NCI-H2196 (cell line): ENCODE data around the gene FBXO42.
"Not testable (repeated sequence)": the region's sequence is repeated elsewhere in the genome, so short reads cannot be mapped to it uniquely, and the experiment has no call there.

Experiments used
- DNase-seq: peaks from one replicate; lab custom pipeline; 2025; ENCODE audit not compliant: unreplicated experiment; lab: John Stamatoyannopoulos, UW

FBXO42 gene

DNA sequence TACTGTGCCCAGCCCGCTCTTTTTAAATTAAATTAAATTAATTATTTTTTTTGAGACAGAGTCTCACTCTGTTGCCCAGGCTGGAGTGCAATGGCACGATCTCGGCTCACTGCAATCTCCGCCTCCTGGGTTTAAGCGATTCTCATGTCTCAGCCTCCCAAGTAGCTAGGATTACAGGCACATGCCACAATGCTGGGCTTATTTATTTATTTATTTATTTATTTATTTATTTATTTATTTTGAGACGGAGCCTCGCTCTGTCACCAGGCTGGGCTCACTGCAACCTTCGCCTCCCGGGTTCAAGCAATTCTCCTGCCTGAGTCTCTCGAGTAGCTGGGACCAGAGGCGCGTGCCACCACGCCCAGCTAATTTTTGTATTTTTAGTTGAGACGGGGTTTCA lies 129.6 kb downstream of the FBXO42 start:
- not testable (repeated sequence) for DNase-seq

- no peak for DNase-seq
Observed at GRCh38 chr1:16221499-16221898, 130.8 kb downstream of the FBXO42 start.

DNA sequence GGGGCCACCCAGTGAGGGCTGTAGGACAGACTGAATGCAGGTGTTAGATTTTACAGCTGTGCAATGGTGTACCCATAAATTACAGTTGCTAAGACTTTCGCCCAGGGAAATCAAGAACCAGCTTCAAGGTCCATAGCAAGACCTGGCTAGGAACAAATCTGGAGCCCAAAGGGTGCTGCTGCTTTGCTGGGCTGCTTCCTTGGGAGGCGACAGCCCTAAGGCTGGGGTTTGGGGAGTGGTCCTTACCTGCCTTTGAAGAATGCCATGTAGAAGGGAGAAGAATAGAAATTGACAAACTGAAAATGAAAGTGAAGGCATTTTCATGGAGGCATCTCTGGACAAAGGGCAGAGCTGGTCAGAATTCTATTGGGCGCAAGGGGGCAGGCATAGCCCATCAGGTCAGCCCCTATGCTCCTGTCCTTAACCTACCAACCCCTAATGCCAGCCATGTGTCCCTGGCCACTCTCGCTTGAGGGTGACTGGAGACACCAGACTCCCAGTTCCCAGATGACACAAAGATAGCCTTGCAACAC lies 132.2 kb downstream of the FBXO42 start:
- DNase-seq: no peak

DNA sequence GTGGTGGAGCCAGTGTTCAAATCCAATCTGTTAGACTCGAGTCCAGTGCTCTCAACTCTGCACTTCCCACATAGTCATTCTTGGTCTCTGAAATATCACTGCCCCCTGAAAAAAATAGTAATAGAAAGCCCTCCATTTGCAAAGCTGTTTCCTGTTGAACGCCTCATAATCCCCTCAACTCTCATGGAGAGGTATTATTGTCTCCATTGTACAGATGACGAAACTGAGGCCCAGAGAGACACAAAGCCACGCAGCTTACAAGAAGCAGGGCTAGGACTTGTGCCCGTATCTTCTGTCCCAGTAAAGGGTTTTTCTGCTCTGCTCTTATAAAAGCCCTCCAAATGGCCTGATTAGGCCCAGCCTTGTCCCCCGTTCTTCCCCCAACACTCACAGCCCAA lies 133.6 kb downstream of the FBXO42 start:
- no peak for DNase-seq

GRCh38 chr1:16218014-16218673 lies 134.1 kb downstream of the FBXO42 start:
- peak; percentile 17 for DNase-seq

GRCh38 chr1:16217061-16217785 lies 135.1 kb downstream of the FBXO42 start:
- peak; percentile 97 for DNase-seq

DNA sequence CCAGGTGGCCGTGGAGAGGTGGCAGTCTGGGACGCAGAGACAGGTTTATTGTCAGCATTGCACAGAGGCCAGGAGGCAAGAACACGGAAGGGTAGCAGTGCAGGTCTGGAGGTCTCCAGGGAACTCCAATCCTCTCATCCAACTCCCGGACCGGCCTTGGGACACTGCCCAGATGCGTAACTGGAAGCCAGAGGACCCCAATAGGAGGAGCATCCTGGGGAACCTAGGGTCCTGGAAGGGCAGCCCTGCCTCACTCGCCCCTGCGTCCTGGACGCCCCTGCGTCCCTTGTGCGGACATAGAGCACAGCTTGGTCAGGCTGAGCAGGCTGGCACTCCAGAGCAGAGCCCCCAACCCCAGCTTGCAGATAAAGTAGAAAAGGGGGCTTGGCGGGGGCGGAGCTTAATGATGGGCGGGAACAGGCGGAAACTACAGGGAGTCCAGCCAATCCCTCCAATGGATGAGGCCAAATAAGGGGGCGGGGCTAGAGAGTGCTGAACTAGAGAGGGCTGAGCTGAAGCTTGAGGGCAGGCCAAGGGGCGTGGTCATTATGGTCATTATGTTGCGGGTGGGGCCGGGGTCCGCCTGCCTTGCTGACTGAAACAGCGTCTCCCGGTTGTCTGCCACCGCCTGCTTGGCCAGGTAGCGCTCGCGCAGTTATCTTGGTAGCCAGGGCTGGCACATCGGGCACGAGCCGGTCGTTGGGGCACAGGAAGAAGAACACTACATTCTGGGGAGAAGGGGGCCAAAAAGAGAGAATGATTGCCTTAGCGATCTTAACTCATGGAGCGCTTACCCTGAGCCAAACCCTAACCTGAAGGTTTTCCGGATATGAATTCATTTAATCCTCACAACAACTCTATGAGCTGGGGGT lies 136.2 kb downstream of the FBXO42 start:
- DNase-seq: peak; percentile 86

DNA sequence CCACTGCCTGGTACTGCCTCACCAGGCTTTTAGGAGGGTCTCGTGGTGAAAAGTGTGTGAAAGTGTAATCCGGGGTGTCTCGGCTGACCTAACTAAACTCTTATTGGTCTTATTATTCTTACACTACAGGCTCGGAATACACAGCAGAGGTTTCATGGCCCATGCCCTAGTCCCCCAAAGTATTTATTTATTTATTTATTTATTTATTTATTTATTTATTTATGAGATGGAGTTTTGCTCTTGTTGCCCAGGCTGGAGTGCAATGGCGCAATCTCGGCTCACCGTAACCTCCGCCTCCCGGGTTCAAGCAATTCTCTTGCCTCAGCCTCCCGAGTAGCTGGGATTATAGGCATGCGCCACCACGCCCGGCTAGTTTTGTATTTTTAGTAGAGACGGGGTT lies 137.0 kb downstream of the FBXO42 start:
- not testable (repeated sequence) for DNase-seq

GRCh38 chr1:16213544-16213943 lies 138.7 kb downstream of the FBXO42 start:
- DNase-seq: not testable (repeated sequence)

DNA sequence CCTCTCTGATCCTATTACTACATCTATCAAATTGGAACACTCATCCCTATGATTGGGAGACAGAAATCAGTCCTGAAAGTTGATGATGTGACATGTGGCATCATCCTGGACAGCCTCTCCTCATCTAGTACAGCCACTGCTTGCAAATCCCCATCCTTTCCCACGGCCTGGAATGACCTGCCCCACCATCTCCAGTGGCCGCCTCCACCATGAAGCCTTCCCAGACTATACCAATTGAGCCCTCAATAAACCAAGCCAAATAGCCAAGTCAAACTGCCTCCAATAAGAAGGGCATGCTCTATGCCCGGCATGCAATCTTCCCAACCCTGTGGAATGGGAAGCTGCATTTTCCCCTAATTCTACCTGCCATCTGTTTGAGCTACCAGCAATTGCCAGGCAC lies 139.3 kb downstream of the FBXO42 start:
- DNase-seq: no peak

- DNase-seq: peak; percentile 93
Observed at GRCh38 chr1:16212251-16212961, 139.9 kb downstream of the FBXO42 start, which contains the start of gene ARHGEF19. Gene ARHGEF19, minus strand, starts transcription at chr1:16212652. Its CDS starts 3,598 bp downstream, at chr1:16209054.

DNA sequence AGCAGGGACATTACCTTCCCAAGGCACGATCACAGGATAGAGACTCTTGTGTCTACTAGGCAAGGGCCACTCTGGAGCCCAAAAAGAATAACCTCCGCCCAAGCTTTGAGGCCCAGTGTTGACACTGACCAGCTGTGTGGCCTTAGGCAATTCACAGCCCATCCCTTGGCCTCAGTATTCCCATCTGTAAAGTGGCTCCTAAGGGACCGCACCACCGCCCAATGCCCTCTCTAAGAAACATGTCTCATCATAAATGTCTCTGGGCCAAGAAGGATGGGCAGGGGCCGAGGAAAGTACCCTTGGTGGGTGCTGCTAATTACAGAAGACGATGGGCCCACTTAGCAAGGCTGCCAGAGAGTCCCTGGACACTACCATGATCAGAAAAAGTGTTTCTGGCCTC lies 140.5 kb downstream of the FBXO42 start:
- no peak for DNase-seq

- DNase-seq: no peak
Observed at GRCh38 chr1:16210581-16210980, 141.7 kb downstream of the FBXO42 start.

- DNase-seq: no peak
Observed at GRCh38 chr1:16209847-16210407, 142.4 kb downstream of the FBXO42 start.

DNA sequence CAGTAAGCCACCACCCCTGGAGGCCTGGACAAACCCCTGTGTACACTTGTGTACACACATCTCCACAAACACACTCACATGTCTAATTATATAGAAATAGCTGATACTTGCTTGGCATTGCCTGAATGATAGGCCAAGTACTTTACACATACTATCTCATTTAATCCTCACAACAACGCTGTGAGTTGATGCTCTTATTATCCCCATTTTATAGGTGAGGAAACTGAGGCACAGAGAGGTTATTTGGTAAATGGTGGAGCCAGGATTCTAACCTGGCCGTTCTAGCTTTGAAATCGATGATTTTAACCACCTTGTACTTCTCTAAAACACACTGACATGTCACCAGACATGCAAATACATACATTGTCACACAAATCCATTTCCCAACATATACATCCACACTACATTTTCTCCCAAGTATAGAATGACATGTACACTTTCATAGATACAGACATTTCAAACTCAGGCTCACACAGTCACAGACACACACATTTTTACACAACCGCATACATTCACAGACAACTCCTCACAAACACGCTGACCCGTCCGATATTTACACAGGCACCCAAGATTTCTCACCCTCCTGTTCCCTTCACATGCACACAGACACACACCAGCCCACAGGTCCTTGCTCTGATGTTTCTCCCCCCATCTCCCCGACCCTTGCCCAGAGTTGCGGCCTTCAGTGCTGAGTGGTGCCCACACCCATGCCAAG lies 143.0 kb downstream of the FBXO42 start:
- DNase-seq: no peak

DNA sequence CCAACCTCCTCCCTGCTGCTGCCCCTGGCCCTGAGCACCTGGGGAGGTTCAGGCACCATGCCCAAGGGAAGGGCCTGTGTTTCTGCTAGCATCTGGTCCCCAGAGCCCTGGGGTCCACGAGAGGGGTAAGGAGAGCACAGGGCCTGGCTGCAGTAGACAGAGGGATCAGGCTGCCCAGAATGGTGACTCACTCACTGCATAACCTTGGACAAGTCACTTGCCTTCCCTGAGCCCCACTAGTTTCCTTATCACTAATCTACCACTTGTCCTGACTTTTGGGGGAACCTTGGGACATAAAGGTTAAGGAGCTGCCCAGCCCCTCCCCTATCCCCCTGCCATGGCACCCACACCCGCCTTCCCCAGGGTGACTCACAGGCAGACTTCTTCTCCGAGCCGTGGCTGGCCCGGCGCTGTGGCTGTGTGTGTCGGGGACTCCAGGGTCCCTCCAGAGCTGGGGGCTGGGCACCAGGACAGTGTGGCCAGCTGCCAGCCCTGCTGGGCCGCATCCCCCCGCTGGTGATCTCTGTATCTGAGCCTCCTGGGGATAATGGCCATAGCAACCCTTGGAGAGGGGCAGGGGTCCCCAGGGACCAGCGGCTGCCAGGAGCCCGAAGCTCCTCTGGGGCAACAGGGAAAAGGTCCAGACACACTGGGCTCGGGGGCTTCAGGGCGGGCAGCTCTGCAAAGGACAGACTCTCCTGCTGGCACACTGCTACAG lies 143.9 kb downstream of the FBXO42 start:
- no peak for DNase-seq

DNA sequence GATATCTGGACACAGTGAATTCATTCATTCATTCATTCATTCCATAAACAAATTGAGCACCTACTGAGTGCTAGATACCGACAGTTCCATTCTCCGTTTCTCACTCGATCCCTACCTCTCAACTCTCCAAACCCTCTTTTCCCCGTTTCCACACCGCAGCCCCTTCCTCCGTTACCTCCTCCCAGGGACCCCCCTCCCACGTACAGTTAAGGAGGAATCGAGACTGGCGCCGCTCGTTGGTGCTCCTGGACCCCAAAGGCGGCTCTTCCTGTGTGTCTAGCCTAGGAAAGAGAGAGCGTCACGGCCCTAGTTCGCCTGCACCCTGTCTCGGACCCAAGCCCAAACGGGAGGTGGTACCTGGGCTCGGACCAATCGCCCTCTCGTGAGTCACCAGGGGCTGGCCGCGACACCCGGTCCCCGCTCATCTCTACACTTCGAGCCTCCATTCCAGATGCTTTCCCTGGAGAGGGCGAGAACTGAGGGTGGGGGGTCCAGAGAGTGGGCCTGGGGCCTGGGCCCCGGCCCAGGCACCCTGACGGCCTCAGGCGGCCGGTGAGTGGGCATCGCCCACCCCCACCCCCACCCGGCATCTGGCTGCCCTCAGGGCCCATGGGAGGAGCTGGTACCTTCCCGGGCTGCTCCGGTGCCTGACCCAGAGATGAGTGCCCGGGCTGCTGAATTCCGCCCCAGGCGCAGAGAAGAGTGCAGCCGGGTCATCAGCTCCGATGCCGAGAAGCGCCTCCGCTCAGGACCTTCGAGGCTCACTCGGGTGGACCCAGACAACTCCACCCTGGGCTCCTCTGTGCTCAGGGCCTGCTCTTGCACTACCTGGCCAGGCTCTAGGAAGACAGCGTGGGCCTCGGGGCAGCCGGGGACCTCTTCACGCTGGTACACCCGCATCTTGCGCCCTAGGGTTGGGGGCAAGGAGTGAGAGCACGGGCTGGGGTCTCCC lies 144.7 kb downstream of the FBXO42 start:
- DNase-seq: no peak
